Activated B cell treated with CpG ODN at 0.5 μM for 24 hours (primary cell): ENCODE data around the gene COG5. TPM values are rescaled to one million over a fixed set of nuclear protein-coding genes. Genes with fewer than 3 reads are reported as not detected.

Experiments
- ATAC-seq: fragments of 200-7000 bp; cut with Tn5 transposase; one replicate; pipeline ENCODE4 v1.10.0; 2021; ENCODE audit warnings: low read depth, mild to moderate bottlenecking, moderate library complexity
- CTCF ChIA-PET: fragments of 350-600 bp; sonication (Branson Sonifier 250); formaldehyde crosslinking; loops from one replicate; lab custom pipeline; 2021; ENCODE audit warnings: antibody characterized with exemption; lab: Charles Lee
- POLR2A ChIA-PET: fragments of 350-600 bp; sonication (Branson Sonifier 250); formaldehyde crosslinking; loops from one replicate; lab custom pipeline; 2021; ENCODE audit warnings: antibody characterized with exemption; lab: Charles Lee
- DNase-seq: peaks from one replicate; pipeline ENCODE4 v3.0.0; 2022
- H3K27ac Mint-ChIP-seq: one replicate; pipeline ENCODE4 v1.8.0; 2020; ENCODE audit warnings: mixed read lengths
- H3K27me3 Mint-ChIP-seq: one replicate; pipeline ENCODE4 v1.8.0; 2021; ENCODE audit warnings: mixed read lengths
- H3K36me3 Mint-ChIP-seq: one replicate; pipeline ENCODE4 v1.8.0; 2021; ENCODE audit warnings: low read depth, mixed read lengths
- H3K4me1 Mint-ChIP-seq: one replicate; pipeline ENCODE4 v1.8.0; 2021; ENCODE audit warnings: mixed read lengths
- H3K4me3 Mint-ChIP-seq: one replicate; pipeline ENCODE4 v1.8.0; 2020; ENCODE audit warnings: mild to moderate bottlenecking, mixed read lengths
- H3K9me3 Mint-ChIP-seq: one replicate; pipeline ENCODE4 v1.8.0; 2020; ENCODE audit warnings: mixed read lengths
- CTCF ChIP-seq: fragments of 200-600 bp; IDR thresholded peaks from one replicate; pipeline ENCODE4 v1.8.0; 2022; ENCODE audit warnings: antibody characterized with exemption, mild to moderate bottlenecking
- intact Hi-C: fragments of 100-400 bp; cut with micrococcal nuclease; formaldehyde crosslinking; loops from one replicate; pipeline ENCODE4 v1.15.1; 2024
- total RNA-seq: library from RNA; stranded (reverse); gene quantifications from 2 replicates; pipeline ENCODE4 v1.2.3, GENCODE V29; 2022

The COG5 gene
- total RNA-seq, 1 donor from 2014 or later = 47.0 TPM

DNA sequence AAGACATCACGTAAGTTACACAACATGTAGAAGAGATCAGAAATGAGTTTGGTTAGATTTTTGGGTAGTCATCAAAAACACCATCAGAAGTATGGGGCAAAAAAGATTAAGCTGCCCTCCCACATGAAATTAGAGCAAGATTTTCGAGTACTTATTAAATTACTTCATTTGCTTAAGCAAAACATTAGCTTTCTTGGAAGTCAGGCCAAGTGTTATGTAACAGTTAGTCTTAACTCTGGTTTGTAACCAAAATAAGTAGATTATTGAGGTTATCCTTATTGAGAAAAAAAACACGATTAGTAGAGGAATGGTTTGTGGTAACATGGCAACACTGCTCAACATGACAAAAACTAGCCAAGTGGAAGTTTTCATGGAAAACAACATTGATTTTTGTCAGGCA lies 357.0 kb downstream of the COG5 start:
- DNase-seq (no peak), ATAC-seq (no peak)
- ChIA-PET CTCF (no interaction called here), POLR2A (interaction anchor here (1.0 kb wide), 1 partner anchor 40 kb away, joined by 3 read pairs; no protein-coding TSS in a partner anchor)
- H3K27ac Mint-ChIP-seq = no peak overlapping the region
- H3K9me3 Mint-ChIP-seq = no peaks in the 10 kb centered on the region
- no peaks in the 10 kb centered on the region for H3K4me1 Mint-ChIP-seq
- TF ChIP-seq CTCF = no peak
- intact Hi-C loops = loop anchor here (10.0 kb wide), 1 partner anchor 518 kb away; no protein-coding TSS in a partner anchor
- H3K27me3 Mint-ChIP-seq = no peaks in the 10 kb centered on the region
- peaks cover 92% of the 10 kb centered on the region for H3K36me3 Mint-ChIP-seq
- no peak overlapping the region for H3K4me3 Mint-ChIP-seq

DNA sequence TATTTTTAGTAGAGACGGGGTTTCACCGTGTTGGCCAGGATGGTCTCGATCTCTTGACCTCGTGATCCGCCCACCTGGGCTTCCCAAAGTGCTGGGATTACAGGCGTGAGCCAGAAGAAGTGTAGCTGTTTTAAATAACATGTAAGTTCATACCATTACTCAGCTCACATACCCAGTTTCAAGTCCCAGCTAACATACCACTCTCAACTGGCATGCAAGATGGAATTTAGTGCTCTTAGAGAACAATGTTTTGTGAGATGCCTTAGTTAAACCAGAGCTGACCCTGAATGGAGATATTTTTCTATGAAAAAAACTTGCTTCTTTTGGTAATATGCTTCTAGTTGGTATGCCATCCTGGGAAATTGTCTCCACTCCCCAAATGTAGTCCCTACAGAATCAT lies 357.6 kb downstream of the COG5 start:
- intact Hi-C loops = loop anchor here (10.0 kb wide), 1 partner anchor 519 kb away; no protein-coding TSS in a partner anchor
- ChIA-PET CTCF (no interaction called here), POLR2A (interaction anchor here (0.8 to 1.0 kb wide), 2 partner anchors 40 to 41 kb away, joined by 3 to 4 read pairs; no protein-coding TSS in a partner anchor)
- peaks cover 93% of the 10 kb centered on the region for H3K36me3 Mint-ChIP-seq
- no peak for TF ChIP-seq CTCF
- no peak for DNase-seq
- no peak overlapping the region for H3K27ac Mint-ChIP-seq
- ATAC-seq = no peak
- H3K9me3 Mint-ChIP-seq = no peaks in the 10 kb centered on the region
- no peaks in the 10 kb centered on the region for H3K27me3 Mint-ChIP-seq
- no peaks in the 10 kb centered on the region for H3K4me1 Mint-ChIP-seq
- H3K4me3 Mint-ChIP-seq = no peak overlapping the region

DNA sequence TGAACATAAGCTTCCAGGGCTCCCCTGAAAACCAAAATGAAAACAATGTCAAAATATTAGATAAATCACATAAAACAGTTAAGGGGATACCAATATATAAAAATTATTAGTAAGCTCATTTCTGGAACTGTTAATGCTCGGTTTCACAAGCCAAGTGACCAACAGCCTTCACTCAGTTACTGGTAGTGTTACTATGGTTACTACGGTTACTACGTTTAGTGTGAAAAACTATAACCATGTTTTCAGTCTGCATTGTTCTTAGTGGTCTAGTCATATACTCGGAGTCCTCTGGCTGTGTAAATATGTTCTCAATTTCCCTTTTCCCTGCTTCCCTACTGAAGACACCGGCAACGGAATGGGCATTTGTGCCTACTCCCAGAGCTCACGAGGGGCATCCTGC lies 360.1 kb downstream of the COG5 start:
- H3K27me3 Mint-ChIP-seq = no peaks in the 10 kb centered on the region
- intact Hi-C loops = loop anchor here (5.0 to 10.0 kb wide), 2 partner anchors 521 to 674 kb away; no protein-coding TSS in a partner anchor
- H3K27ac Mint-ChIP-seq = no peak overlapping the region
- ATAC-seq (no peak), DNase-seq (no peak)
- H3K4me1 Mint-ChIP-seq = no peaks in the 10 kb centered on the region
- peaks cover 94% of the 10 kb centered on the region for H3K36me3 Mint-ChIP-seq
- no peak overlapping the region for H3K4me3 Mint-ChIP-seq
- CTCF ChIA-PET = no interaction called here
- POLR2A ChIA-PET = no interaction called here
- no peaks in the 10 kb centered on the region for H3K9me3 Mint-ChIP-seq
- no peak for TF ChIP-seq CTCF

- TF ChIP-seq CTCF = no peak
- ChIA-PET CTCF (no interaction called here), POLR2A (no interaction called here)
- Mint-ChIP-seq H3K27me3 (no peaks in the 10 kb centered on the region), H3K27ac (peak overlapping the region; percentile 1), H3K4me1 (no peaks in the 10 kb centered on the region), H3K9me3 (no peaks in the 10 kb centered on the region), H3K36me3 (peaks cover 91% of the 10 kb centered on the region), H3K4me3 (no peak overlapping the region)
- DNase-seq (no peak), ATAC-seq (no peak)
- intact Hi-C loops = loop anchor here (5.0 to 10.0 kb wide), 2 partner anchors 523 to 675 kb away; no protein-coding TSS in a partner anchor
Measured at GRCh38 chr7:107201795-107202450, 361.8 kb downstream of the COG5 start.

GRCh38 chr7:107196834-107197610 lies 366.7 kb downstream of the COG5 start:
- intact Hi-C loops = no loop called here
- H3K27me3 Mint-ChIP-seq = no peaks in the 10 kb centered on the region
- no peak for ATAC-seq
- peak overlapping the region; percentile 14 for H3K27ac Mint-ChIP-seq
- ChIA-PET POLR2A (interaction anchor here (1.8 kb wide), 1 partner anchor 29 kb away, joined by 7 read pairs; the partner anchor contains the start of gene HBP1), CTCF (interaction anchor here (1.1 to 1.3 kb wide), 2 partner anchors 12 to 48 kb away, joined by 3 read pairs; no protein-coding TSS in a partner anchor)
- DNase-seq = no peak
- no peak overlapping the region for H3K4me3 Mint-ChIP-seq
- TF ChIP-seq CTCF = no peak
- H3K9me3 Mint-ChIP-seq = no peaks in the 10 kb centered on the region
- H3K4me1 Mint-ChIP-seq = no peaks in the 10 kb centered on the region
- H3K36me3 Mint-ChIP-seq = peaks cover 84% of the 10 kb centered on the region
